Keratinocyte (primary cell): Measurements from ENCODE around the gene CFAP300.

Source experiments
- CTCF ChIP-seq, 3 experiments: IDR thresholded peaks in 1 of 3; conservative IDR thresholded peaks in 1 of 3; optimal IDR thresholded peaks in 1 of 3; 2 replicates in 2 of 3; 3 replicates in 1 of 3; pipeline versions ENCODE3 to v1.5.1; 2011; ENCODE audit warnings: low read length in 3 of 3, mild to moderate bottlenecking in 3 of 3, moderate library complexity in 2 of 3, control low read depth in 1 of 3, inconsistent platforms in 1 of 3; ENCODE audit not compliant: insufficient read depth in 2 of 3; ENCODE audit errors: extremely low read depth in 1 of 3
- EZH2 ChIP-seq: IDR thresholded peaks from one replicate; pipeline ENCODE4 v1.6.1; 2012; ENCODE audit warnings: inconsistent platforms, mild to moderate bottlenecking, low read length, moderate library complexity

- TF ChIP-seq CTCF (optimal IDR thresholded peaks at IDR 0.05 in 1 of 3, IDR thresholded peaks at IDR 0.05 in 1 of 3, conservative IDR thresholded peaks at IDR 0.05 in 1 of 3; ENCODE audit: extremely low read depth in 1 of 3, insufficient read depth in 2 of 3, low read length in 3 of 3) (no peak), EZH2 (no peak)
Observed at GRCh38 chr11:102085864-102086551, 38.8 kb downstream of the CFAP300 start.
